HG02973 (cell line): ENCODE measurements around the gene U2AF1.
"Not testable (repeated sequence)": the region's sequence is repeated elsewhere in the genome, so short reads cannot be mapped to it uniquely, and the experiment has no call there.

Experiments
- ATAC-seq: cut with Tn5 transposase; IDR thresholded peaks from one replicate; pipeline ENCODE4 v1.9.1; 2021; ENCODE audit warnings: moderate library complexity; ENCODE audit not compliant: unreplicated experiment

The U2AF1 gene, protein sequence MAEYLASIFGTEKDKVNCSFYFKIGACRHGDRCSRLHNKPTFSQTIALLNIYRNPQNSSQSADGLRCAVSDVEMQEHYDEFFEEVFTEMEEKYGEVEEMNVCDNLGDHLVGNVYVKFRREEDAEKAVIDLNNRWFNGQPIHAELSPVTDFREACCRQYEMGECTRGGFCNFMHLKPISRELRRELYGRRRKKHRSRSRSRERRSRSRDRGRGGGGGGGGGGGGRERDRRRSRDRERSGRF

DNA sequence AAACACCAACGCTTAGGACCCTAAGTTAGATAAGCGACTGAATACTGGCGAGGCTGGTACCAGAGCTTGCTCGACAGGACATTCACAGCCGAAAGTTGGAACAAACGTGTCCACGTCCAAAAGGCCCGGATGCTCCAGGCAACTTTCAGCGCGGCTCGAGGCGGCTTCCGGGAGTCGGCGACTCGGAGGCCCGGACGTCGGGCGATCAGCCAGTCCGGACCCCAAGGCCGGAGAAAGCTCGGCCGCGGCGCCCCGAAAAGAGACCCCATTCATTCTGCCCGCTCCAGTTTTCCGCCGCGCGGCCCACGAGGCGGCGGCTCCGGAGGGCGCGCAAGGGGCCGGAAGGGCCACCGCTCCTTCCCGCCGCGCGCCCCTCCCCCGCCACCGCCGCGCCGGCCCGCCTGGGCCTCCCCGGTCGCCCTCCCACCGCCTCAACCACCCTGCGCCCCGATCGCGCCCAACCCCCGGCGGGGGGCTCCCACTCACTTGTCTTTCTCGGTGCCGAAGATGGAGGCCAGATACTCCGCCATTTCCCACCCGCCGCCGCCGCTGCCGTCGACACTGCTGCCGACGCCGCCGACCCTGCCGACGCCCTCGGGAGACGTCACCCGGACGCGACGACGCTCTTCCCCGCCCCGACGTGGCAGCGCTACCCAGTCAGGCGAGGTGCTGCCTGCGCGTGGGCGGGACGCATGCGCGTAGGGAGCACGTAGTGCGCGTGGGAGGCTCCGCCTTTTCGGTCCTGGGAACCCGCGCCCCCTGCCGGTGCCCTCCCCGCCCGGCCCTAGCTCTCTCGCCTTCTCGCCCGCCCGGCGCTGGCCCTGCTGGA, at the start of gene U2AF1:
Gene U2AF1 (minus strand): TSS at position 606 of the 829 bp plus-strand sequence. CDS start 76 bp downstream, at position 530.
- peak; percentile 57 for ATAC-seq

DNA sequence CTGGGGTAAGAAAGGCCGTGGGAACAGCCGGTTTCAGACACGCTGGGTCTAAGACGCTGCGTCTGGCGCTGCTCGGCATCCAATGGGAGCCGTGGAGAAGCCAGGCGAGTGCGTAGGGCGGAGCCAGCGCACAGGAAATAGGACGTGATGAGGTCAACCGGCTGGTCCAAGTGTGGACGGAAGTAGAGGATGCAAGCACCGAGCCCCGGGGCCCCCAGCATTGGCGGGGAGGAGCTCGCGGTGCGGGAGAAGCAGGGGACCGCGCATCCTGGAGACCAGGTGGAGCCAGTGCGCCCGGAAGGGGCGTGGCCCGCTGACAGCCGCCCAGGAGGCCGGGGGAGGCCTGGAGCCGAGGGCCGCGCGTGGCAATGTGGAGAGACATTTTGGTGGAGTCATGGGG, 46.2 kb upstream of the U2AF1 start:
- ATAC-seq: not testable (repeated sequence)

DNA sequence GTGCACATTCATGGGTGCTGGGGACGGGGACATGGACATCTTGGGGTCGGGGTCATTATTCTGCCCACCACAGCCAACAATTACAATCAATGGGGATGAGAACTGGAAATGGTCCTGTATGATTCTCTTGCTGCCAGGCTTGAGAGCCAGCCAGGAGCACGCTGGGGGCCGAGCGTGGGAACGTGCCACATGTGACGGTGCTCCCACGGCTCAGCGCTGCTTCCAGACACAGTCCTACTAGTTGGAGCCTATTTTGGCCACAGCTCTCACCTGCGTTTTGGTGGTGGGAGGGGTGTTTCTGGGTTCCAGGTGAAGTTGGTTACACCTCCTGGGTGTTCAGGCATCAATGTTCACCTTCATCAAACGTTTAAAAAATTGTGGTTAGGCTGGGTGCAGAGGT, 42.0 kb upstream of the U2AF1 start:
- ATAC-seq: not testable (repeated sequence)

GRCh38 chr21:43147999-43148398, 40.6 kb upstream of the U2AF1 start:
- not testable (repeated sequence) for ATAC-seq

GRCh38 chr21:43146637-43147036, 39.3 kb upstream of the U2AF1 start:
- not testable (repeated sequence) for ATAC-seq

DNA sequence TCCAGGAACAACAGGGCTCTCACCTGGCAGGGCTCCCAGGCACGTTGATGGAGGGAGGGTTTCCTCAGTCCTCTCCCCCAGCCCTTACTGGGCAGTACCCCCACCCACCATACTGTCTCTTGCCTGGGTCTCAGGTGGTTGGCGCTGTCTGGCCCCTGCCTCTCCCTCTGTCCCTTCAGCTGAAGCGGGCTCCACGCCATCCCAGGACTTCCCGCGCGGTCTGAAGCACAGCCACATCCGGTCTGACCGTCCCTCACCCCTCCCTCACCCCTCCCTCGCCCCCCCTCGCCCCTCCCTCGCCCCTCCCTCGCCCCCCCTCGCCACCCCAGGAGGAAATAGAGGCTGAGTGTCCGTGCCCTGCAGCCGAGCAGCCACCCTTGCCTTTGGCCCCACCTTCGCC, 34.0 kb upstream of the U2AF1 start:
- ATAC-seq: not testable (repeated sequence)

DNA sequence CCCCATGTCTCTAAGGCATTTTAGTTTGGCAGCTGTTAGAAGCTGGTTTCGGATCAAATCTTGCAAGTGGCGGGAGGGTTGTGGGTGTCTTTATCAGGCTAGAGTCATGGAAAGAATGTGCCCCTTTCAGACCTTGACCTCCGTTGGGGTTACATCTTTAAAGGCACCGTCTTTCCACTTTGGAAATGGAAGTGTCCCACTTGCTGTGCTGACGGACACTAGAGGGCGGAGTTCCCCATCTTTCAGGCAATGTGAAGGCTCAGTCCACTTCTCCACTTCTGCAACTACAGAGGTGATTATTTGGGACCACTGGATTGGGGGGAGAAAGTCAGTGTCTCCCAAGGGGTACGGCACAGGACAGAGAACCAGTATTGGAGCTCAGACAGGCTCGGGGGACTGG, 31.6 kb upstream of the U2AF1 start:
- ATAC-seq: not testable (repeated sequence)

DNA sequence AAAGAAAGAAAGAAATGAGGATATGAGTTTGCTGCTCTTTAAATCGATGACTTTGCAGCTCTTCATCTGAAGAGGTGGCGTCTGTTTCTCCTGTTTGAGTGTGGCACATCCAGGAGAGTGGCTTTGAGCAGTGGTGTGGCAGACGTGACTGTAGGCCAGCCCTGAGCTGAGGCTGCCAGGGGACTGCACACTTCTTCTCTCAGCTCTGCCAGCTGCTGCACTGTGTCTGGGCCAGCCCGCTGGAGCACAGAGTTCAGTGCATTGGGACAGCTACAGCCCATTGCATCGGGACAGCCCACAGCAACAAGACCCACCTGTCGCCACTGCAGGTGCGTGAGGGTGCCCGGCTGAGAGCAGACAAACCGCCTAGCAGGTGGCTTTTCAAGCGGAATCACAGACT, 27.1 kb upstream of the U2AF1 start:
- ATAC-seq: not testable (repeated sequence)

DNA sequence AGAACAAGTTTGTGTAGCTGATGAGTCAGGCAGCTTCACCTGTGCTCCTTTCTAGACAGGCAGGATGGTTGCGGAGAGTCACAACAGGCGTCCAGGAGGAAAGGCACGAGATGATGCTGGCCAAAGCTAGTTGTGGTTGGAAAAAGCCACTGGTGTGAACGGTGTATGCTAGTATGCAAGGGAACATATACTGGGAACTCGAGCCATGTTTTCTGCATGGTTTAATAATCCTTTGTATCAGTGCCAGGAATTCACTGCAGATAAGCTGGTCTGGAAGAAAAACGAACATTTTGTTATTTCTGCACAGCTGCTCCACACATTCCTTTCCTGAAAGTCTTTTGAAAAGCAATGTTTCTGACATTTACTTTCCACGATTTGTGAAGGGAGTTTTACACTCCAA, 22.7 kb upstream of the U2AF1 start:
- ATAC-seq: not testable (repeated sequence)

- ATAC-seq: not testable (repeated sequence)
Observed at GRCh38 chr21:43115956-43116355, 8.6 kb upstream of the U2AF1 start.

DNA sequence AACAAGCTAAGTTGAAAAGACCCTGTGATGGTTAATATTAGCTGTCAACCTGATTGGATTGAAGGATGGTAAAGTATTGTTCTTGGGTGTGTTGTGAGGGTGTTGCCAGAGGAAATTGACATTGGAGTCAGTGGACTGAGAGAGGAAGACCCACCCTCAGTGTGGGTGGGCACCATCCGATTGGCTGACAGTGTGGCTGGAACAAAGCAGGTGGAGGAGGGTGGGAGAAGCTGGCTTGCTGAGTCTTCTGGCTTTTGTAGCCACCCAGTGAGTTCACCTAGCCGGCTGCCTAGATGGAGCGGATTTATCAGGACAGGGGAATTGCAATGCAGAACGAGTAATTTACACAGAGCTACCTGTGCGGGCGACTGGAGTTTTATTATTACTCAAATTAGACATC, 7.1 kb upstream of the U2AF1 start:
- ATAC-seq: not testable (repeated sequence)

- not testable (repeated sequence) for ATAC-seq
Observed at GRCh38 chr21:43109006-43109405, 1.6 kb upstream of the U2AF1 start.

- ATAC-seq: not testable (repeated sequence)
Observed at GRCh38 chr21:43108177-43108576, 807 bp upstream of the U2AF1 start.

DNA sequence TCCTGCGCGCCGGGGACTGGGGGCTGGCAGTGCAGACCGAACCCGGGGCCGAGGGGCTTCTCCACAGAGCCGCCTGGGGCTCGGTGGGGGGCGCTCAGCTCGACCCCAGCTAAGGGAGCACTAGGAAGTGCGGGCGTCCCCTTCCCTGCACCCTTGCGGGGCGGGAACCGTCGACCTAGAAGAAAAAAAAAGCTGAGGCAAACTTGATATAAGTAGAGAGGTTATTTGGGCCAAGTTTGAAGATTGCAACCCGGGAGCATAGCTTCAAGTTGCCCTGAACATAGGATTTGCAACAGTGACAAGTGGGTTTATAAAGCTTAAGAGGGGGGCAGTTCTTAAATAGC, 396 bp upstream of the U2AF1 start:
- not testable (repeated sequence) for ATAC-seq

GRCh38 chr21:43104642-43105041, 2.7 kb downstream of the U2AF1 start:
- ATAC-seq: not testable (repeated sequence)

DNA sequence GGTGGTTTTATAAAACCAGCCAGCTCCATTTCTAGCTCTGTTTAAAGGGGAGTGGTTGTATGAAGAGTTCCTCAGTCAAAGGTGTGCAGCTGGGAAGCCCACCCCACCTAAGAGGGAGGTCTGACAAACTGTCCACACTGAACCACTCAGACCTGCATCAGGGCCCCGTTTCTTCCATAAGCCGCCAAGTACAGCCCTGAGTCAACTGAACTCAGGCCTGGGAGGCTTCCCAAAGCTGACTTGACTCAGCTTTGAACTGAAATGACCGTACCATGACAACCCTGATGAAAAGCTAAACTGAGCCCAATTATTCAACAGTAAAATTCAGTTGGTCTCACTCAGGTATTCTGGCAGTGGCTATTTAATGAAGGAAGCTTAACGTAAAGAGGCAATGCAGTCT, 5.1 kb downstream of the U2AF1 start:
- not testable (repeated sequence) for ATAC-seq

DNA sequence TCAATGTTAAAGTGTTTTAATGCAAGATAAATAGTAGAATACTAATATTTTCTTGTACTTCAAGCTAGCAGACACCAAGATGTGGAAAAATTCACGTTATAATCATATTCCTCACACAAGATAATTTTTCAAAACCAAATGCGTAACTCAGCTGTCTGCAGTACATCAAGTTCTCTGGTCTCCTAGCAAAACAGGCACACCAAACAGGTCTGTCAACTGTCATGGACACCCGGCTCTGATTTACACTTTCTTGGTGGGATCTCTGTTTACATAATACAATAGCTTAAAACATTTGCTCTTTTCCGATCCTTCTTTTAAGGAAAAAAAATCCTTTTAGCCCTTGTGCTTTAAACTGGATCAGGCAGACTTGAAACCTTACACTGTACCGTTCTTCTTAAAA, 5.7 kb downstream of the U2AF1 start:
- ATAC-seq: not testable (repeated sequence)

GRCh38 chr21:43101000-43101399, 6.4 kb downstream of the U2AF1 start:
- not testable (repeated sequence) for ATAC-seq

GRCh38 chr21:43091979-43092614, 15.3 kb downstream of the U2AF1 start:
- not testable (repeated sequence) for ATAC-seq

DNA sequence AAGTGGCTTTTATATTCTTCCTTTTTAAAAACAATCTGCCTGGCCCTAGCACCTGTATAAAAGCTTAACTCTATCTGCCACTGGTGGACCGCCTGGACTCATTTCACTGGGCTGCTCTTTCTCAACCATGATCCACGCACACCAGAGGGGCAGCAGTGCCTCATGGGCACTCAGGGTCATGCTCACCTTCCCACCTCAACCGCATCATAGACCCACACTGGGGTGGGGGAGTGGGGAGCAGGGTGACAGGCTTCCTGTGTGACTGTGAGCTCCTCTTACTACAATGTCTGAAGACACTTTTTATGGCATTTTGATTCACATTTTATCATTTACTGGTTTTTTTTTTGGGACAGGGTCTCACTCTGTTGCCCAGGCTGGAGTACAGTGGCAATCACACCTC, 16.4 kb downstream of the U2AF1 start:
- ATAC-seq: not testable (repeated sequence)

DNA sequence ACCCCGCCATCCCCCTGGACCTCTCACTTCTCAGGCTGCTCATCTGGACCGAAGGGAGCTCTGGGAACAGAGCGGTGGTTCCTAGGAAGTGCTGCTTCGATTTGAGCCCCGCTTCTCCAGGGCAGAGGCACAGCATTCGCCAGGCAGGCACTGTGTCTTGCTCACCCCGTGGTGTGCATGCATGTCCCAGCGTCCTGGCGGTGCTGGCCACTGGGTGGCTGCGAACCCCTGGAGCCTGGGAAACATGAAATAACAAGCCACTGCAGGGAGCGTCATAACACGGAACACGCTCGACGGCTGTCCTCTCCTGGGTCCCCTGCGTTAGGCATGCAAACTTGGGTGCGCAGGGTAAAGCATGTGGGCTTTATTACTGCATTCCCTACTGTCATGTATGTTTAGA, 17.9 kb downstream of the U2AF1 start:
- ATAC-seq: not testable (repeated sequence)
